Cortex of kidney (tissue), 1 donor: ENCODE data around the gene CDHR2.

Source experiments
- DNase-seq: peaks from one replicate; lab custom pipeline; 2025; lab: John Stamatoyannopoulos, UW

The CDHR2 gene

GRCh38 chr5:176548967-176549444, at the start of gene CDHR2:
CDHR2 (plus strand) TSS chr5:176549342; CDS start chr5:176565353, 16,011 bp downstream.
- no peak for DNase-seq

DNA sequence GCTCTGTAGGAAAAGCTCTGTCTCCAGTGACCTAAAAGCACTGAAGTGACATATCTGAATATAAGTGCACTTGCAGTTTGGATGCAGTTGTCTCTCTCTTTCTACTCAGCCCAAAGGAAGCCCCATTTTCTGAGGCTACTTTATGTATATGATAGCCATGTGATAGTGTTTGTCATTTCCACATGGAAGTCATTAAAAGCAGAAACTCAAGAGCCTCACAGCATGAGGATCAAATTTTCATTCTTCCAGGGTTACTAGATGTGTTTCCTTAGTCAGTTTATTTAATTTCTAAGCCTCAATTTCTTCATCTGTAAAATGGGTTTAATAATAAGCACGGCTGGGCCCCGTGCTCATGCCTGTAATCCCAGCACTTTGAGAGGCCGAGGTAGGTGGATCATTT, 48.6 kb upstream of the CDHR2 start:
- no peak for DNase-seq

DNA sequence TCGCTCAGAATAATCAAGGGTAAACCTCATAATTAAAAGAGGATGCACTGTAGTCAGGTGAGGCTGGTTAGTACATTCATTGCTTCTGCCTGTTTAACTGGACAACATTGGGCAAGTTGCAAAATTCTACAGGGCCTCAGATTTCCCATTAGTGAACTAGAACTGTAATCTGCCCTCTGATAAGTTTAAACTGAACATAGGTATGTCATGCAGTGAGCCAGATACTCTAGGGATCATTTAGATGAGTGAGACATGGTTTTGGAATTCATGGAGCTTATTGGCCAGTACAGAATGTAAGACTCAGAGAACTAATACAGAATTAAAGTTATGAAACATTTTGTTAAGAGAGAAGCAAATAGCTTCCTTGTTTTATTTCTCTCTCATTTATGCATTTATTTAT, 47.8 kb upstream of the CDHR2 start:
- DNase-seq, result no peak

GRCh38 chr5:176503496-176503895, 45.6 kb upstream of the CDHR2 start:
- DNase-seq, result no peak

DNA sequence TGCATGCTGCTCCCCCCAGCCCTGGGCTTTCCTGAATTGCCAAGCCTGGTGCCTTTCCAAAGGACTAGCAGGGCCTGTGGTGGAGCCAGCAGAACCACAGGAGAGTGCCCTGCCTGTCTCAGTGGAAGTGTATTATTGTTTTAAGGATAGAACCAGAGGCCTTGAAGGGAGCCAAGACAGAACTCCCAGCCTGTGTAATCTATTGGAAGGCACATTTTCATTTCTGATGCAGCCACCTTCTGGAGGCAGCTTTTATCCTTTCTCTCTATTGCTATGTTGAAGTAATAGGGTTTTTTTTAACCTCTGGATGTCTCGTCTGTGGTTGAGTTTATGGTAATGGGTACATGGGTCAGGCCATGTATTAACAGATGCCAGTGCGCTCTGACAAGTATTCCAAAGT, 41.2 kb upstream of the CDHR2 start:
- DNase-seq, result no peak

DNA sequence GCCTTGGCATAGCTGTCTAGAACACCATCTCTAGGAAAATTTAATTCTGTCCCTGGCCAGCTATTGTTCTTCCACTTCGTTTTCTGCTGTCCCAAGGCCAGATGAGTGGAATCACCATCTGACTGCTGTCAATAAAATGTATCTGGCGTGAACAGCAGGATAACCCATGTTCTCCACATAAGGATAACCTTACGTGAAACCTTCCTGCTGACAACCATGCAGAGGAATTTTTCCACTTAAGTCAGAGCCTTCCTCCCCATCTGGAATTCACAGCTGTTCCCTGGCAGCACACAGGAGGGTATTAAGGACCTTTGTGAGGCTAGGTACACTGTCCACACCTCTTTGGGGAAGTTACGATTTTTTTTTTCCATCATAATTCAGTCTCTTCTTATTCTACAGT, 40.5 kb upstream of the CDHR2 start:
- no peak for DNase-seq

- no peak for DNase-seq
Measured at GRCh38 chr5:176513788-176514187, 35.4 kb upstream of the CDHR2 start.

- DNase-seq, result no peak
Measured at GRCh38 chr5:176514244-176514950, 34.7 kb upstream of the CDHR2 start.

- DNase-seq, result no peak
Measured at GRCh38 chr5:176515396-176515795, 33.7 kb upstream of the CDHR2 start.

GRCh38 chr5:176517053-176517661, 32.0 kb upstream of the CDHR2 start:
- DNase-seq, result no peak

- DNase-seq, result no peak
Measured at GRCh38 chr5:176519810-176520720, 29.1 kb upstream of the CDHR2 start.

- no peak for DNase-seq
Measured at GRCh38 chr5:176521286-176521685, 27.9 kb upstream of the CDHR2 start.

- DNase-seq, result no peak
Measured at GRCh38 chr5:176521699-176522263, 27.4 kb upstream of the CDHR2 start.

GRCh38 chr5:176524138-176524537, 25.0 kb upstream of the CDHR2 start:
- no peak for DNase-seq

- no peak for DNase-seq
Measured at GRCh38 chr5:176524987-176525386, 24.2 kb upstream of the CDHR2 start.

DNA sequence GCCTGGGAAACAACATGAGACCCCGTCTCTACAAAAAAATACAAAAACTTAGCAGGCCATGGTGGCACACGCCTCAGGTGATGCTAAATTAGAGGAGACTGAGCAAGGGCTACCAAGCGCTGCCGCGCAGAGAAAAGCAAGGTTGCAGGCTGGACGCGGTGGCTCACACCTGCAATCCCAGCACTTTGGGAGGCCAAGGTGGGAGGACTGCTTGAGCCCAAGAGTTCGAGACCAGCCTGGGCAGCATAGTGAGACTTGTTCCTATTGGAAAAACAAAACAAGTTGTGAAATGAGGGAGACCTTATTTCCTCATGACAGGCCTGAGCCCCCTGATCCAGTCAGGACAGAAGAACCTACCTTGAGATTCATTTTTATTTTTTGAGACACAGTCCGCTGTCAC, 23.5 kb upstream of the CDHR2 start:
- DNase-seq, result no peak

DNA sequence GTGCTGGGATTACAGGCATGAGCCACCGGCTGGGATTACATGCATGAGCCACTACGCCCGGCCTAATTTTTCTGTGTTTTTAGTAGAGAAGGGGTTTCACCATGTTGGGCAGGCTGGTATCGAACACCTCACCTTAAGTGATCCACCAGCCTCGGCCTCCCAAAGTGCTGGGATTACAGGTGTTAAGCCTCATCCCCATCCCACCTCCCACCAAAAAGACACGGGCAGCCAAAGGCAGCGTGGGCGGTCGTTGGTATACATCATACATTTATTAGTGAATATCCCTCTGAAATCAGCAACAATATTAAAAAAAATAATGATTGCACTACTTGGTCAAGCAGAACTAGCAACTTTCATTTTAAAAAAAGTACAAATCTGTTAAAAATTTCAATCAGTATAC, 22.7 kb upstream of the CDHR2 start:
- no peak for DNase-seq

- DNase-seq, result no peak
Measured at GRCh38 chr5:176527246-176528222, 21.6 kb upstream of the CDHR2 start.

GRCh38 chr5:176528301-176528700, 20.8 kb upstream of the CDHR2 start:
- DNase-seq, result no peak

GRCh38 chr5:176528761-176529115, 20.4 kb upstream of the CDHR2 start:
- no peak for DNase-seq

GRCh38 chr5:176529116-176529740, 19.9 kb upstream of the CDHR2 start:
- no peak for DNase-seq
